GM12874 (cell line): ENCODE results near the gene CAPN3.

Source experiments
- CTCF ChIP-seq: IDR thresholded peaks from 2 replicates; pipeline ENCODE4 v1.5.1; 2011; ENCODE audit warnings: low read depth, mild to moderate bottlenecking, control low read depth, low read length, moderate library complexity; ENCODE audit not compliant: insufficient read depth

CAPN3 gene

GRCh38 chr15:42401544-42402454 lies 42.5 kb downstream of the CAPN3 start:
- TF ChIP-seq CTCF = no peak

GRCh38 chr15:42402455-42403205 lies 43.3 kb downstream of the CAPN3 start:
- no peak for TF ChIP-seq CTCF

DNA sequence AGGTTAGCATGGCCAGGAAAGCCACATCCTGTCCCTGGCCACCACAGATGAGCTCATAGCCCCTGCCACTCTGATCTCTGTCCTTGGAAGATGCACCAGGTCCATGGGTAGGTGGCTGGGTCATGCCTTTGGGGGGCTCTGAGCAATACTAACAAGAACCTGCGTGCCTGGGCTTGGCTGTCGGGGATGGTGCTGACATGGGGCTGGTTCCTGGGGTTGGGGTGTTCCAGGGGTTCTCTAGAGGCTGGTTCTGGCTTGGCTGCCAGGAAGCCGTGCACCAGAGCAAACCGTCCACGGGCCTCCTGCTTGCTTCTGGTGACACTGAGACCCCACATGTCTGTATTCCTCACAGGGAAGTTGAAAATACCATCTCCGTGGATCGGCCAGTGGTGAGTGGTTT lies 44.1 kb downstream of the CAPN3 start:
- TF ChIP-seq CTCF = no peak

GRCh38 chr15:42404461-42405235 lies 45.3 kb downstream of the CAPN3 start:
- TF ChIP-seq CTCF = no peak

DNA sequence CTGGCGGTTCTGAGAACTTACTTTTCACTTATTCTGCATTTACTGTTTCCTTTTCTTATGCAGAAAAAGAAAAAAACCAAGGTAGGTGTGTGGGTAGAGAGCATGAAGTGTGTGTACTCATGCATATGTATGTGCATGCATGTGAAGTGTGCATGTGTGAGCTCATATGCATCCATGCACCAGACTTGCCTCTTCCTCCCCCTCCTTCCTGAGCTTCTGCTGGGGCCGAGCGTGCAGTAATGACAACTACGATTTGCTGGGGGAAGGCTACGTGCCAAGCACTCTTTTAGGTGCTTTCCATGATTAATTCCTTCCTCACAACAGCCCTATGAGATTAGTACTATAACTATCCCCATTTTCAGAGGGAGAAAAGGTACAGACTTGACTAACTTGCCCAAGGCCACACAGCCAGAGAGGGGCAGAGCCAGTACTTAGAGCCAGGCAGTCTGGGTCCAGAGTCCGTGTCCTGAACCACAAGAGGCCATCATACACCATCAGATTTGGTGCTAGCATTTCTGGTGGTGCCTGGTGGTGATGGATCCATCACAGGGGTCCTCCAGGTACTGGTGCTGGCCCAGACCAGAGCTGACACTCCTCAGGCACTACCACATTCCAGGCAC lies 46.7 kb downstream of the CAPN3 start:
- no peak for TF ChIP-seq CTCF

DNA sequence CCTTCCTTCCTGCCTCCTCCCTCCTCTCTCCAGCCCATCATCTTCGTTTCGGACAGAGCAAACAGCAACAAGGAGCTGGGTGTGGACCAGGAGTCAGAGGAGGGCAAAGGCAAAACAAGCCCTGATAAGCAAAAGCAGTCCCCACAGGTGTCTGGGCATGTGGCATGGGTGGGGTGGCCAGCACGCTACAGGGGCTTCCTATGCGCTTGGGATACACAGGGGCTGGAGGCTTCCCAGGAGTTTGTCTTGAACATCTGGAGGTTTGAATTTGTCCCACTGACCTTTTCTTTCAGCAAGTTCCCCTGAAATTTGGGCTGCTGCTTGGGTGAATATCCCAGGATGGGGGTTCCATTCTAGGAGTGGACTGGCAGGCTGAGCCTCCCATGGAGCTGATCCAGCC lies 48.9 kb downstream of the CAPN3 start:
- TF ChIP-seq CTCF = no peak
